Measurements from ENCODE around the gene MPEG1. TPM values are rescaled to one million over a fixed set of nuclear protein-coding genes. Genes with fewer than 3 reads are reported as not detected.

Gene MPEG1
- total and polyA plus RNA-seq, 9 of the 15 experiments (the other 6 are each of a cell fraction or from before 2014, with no cell fraction given) = 0.07 TPM; not detected in 8

DNA sequence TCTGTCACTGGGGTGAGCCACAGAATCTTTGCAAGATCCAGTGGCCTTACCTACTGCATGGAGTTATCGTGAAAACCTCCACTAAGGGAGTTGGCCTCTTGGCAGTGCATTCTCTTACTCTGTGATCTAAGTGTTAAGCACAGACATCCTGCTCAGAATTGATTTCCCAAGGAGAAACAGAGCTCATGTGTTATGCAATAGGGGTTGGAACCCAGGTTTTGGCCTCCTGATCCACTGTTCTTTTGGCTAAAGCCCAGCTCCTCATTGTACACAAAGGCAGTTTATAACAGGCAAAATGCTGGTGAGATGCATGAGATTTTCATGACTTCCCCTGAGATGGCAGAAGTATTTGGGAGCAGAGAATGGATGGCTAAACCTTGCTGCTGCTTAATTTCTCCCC, 29.0 kb downstream of the MPEG1 start:
- FAIRE-seq (no peak), DNase-seq (ENCODE audit: extremely low read depth in 1 of 4, low spot score in 3 of 4) (no peak), ATAC-seq (no peak)
- no peak overlapping the region for H3K9ac ChIP-seq (ENCODE audit: insufficient read depth in 1 of 2, low read depth in 2 of 2, low read length in 2 of 2)
- BruUV-seq (replicated peaks) = no TSS peak
- H3K27me3 ChIP-seq (ENCODE audit: control insufficient read depth in 2 of 2, insufficient read depth in 2 of 2, low read length in 2 of 2) = peaks cover 0 to 35% of the 10 kb centered on the region in 2 experiments; a peak in 4 of 5 replicates
- TF ChIP-seq FOXA3 (CRISPR knock-in tag; conservative IDR thresholded peaks at IDR 0.05 in 1 of 2, IDR thresholded peaks at IDR 0.05 in 1 of 2) = no peak
- no peak for TF ChIP-seq DACH1 (IDR thresholded peaks at IDR 0.05; ENCODE audit: partially characterized antibody)
- TF ChIP-seq TARDBP (IDR thresholded peaks at IDR 0.05) = no peak
- TF ChIP-seq, protein P1, sequence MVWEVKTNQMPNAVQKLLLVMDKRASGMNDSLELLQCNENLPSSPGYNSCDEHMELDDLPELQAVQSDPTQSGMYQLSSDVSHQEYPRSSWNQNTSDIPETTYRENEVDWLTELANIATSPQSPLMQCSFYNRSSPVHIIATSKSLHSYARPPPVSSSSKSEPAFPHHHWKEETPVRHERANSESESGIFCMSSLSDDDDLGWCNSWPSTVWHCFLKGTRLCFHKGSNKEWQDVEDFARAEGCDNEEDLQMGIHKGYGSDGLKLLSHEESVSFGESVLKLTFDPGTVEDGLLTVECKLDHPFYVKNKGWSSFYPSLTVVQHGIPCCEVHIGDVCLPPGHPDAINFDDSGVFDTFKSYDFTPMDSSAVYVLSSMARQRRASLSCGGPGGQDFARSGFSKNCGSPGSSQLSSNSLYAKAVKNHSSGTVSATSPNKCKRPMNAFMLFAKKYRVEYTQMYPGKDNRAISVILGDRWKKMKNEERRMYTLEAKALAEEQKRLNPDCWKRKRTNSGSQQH (CRISPR knock-in tag; IDR thresholded peaks at IDR 0.05) = no peak
- no peak for TF ChIP-seq HDAC6 (IDR thresholded peaks at IDR 0.05; ENCODE audit: low read depth, low read length)
- TF ChIP-seq, protein P2, sequence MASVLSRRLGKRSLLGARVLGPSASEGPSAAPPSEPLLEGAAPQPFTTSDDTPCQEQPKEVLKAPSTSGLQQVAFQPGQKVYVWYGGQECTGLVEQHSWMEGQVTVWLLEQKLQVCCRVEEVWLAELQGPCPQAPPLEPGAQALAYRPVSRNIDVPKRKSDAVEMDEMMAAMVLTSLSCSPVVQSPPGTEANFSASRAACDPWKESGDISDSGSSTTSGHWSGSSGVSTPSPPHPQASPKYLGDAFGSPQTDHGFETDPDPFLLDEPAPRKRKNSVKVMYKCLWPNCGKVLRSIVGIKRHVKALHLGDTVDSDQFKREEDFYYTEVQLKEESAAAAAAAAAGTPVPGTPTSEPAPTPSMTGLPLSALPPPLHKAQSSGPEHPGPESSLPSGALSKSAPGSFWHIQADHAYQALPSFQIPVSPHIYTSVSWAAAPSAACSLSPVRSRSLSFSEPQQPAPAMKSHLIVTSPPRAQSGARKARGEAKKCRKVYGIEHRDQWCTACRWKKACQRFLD (CRISPR knock-in tag; IDR thresholded peaks at IDR 0.05) = no peak
- TF ChIP-seq, protein P3, sequence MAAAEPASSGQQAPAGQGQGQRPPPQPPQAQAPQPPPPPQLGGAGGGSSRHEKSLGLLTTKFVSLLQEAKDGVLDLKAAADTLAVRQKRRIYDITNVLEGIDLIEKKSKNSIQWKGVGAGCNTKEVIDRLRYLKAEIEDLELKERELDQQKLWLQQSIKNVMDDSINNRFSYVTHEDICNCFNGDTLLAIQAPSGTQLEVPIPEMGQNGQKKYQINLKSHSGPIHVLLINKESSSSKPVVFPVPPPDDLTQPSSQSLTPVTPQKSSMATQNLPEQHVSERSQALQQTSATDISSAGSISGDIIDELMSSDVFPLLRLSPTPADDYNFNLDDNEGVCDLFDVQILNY (CRISPR knock-in tag; IDR thresholded peaks at IDR 0.05) = no peak
- no peak for TF ChIP-seq ZNF197 (CRISPR knock-in tag; IDR thresholded peaks at IDR 0.05; ENCODE audit: low read depth)
- intact Hi-C loops (cut with micrococcal nuclease) (no loop called here), in situ Hi-C loops (cut with MboI) (loop anchor here (25.0 kb wide), 1 partner anchor 504 kb away; no protein-coding TSS in a partner anchor)
- H2AFZ ChIP-seq (ENCODE audit: low read depth, low read length) = no peak overlapping the region
- no peak overlapping the region for H3K27ac ChIP-seq (ENCODE audit: extremely low read depth, low read depth, low read length)
- H3K9me3 ChIP-seq (replicated peaks; ENCODE audit: control insufficient read depth, insufficient read depth, low read depth, low read length) = no peaks in the 10 kb centered on the region
- no peaks in the 10 kb centered on the region for H4K20me1 ChIP-seq (replicated peaks; ENCODE audit: control insufficient read depth, insufficient read depth, low read length)
- no peak overlapping the region for H3K4me3 ChIP-seq
- peaks cover 0 to 6% of the 10 kb centered on the region in 2 experiments; a peak in 1 of 5 replicates for H3K4me1 ChIP-seq (replicated peaks in 1 of 2; ENCODE audit: control insufficient read depth in 2 of 2, insufficient read depth in 2 of 2, low read length in 2 of 2)
- H3K4me2 ChIP-seq (ENCODE audit: insufficient read depth, low read length) = no peak overlapping the region
- WGBS (ENCODE audit: insufficient coverage, low coverage, missing lambda C conversion rate) = 0% methylated on average over 1 of the region's 1 CpG
- H3K36me3 ChIP-seq (ENCODE audit: control insufficient read depth, insufficient read depth, low read length) = no peaks in the 10 kb centered on the region
- no peaks in the 10 kb centered on the region for H3K79me2 ChIP-seq (ENCODE audit: control insufficient read depth, insufficient read depth, low read length)
- CTCF ChIA-PET (ENCODE audit: low intra/inter-chr PET ratio) = no interaction called here
- no peaks in the 10 kb centered on the region for H3K9me1 ChIP-seq (ENCODE audit: control insufficient read depth, insufficient read depth, low read length)
- POLR2A ChIA-PET = interaction anchor here (0.7 kb wide), 1 partner anchor 147 kb away, joined by 3 read pairs; no protein-coding TSS in a partner anchor
